Heart right ventricle (tissue), 16 donors: Measurements from ENCODE around the gene FERMT1. TPM values are rescaled to one million over a fixed set of nuclear protein-coding genes. Genes with fewer than 3 reads are reported as not detected.
A peak's percentile ranks its signal among the peaks of the same experiment; 100 is the strongest.

Experiments
- ATAC-seq, 8 donors: fragments of 200-7000 bp; cut with Tn5 transposase; one replicate each; pipeline ENCODE4 v1.9.1; 2020; ENCODE audit warnings: mild to moderate bottlenecking in 8 of 8, moderate library complexity in 8 of 8, moderate number of reproducible peaks in 1 of 8
- DNase-seq, 2 donors: peaks; one replicate each; pipeline ENCODE4 v3.0.0-alpha.2; 2020
- H3K27ac ChIP-seq, 10 donors: fragments of 200-600 bp; sonication (generic) in 2 of 10; one replicate each; pipeline versions ENCODE4 v1.5.0 to v1.8.0; 2020 to 2022; ENCODE audit warnings: mild to moderate bottlenecking in 3 of 10
- H3K27me3 ChIP-seq, 7 donors: fragments of 200-600 bp; one replicate each; pipeline ENCODE4 v1.8.0; 2021 to 2022; ENCODE audit warnings: mild to moderate bottlenecking in 2 of 7
- H3K36me3 ChIP-seq, 9 donors: fragments of 200-600 bp; sonication (generic) in 1 of 9; one replicate each; pipeline versions ENCODE4 v1.5.0 to v1.8.0; 2020 to 2022; ENCODE audit warnings: mild to moderate bottlenecking in 2 of 9
- H3K4me1 ChIP-seq, 9 donors: fragments of 200-600 bp; sonication (generic) in 1 of 9; one replicate each; pipeline versions ENCODE4 v1.5.0 to v1.8.0; 2020 to 2022; ENCODE audit warnings: mild to moderate bottlenecking in 4 of 9
- H3K4me3 ChIP-seq, 10 donors: fragments of 200-600 bp; sonication (generic) in 2 of 10; one replicate each; pipeline versions ENCODE4 v1.5.0 to v1.8.0; 2020 to 2022; ENCODE audit warnings: mild to moderate bottlenecking in 7 of 10, moderate library complexity in 2 of 10
- H3K9me3 ChIP-seq, 11 donors: fragments of 200-600 bp in 10 of 11; sonication (generic) in 2 of 11; one replicate each; pipeline versions ENCODE4 v1.5.0 to v1.8.0; 2013 to 2022; ENCODE audit warnings: mild to moderate bottlenecking in 2 of 11, control low read depth in 1 of 11, moderate library complexity in 1 of 11
- CTCF ChIP-seq, 9 donors: fragments of 200-600 bp; sonication (generic) in 2 of 9; IDR thresholded peaks; one replicate each; pipeline versions ENCODE4 v1.5.0 to v1.8.0; 2021 to 2022; ENCODE audit warnings: antibody characterized with exemption in 9 of 9, mild to moderate bottlenecking in 5 of 9, moderate library complexity in 1 of 9
- WGBS, 2 donors: extraction: QIAGEN DNeasy Blood & Tissue Kit; methylation state at CpG; one replicate each; pipeline ENCODE4 v1.1.7; 2013; ENCODE audit warnings: inconsistent platforms in 1 of 2; 5-methylcytosine and 5-hydroxymethylcytosine counted together
- intact Hi-C, 10 donors: fragments of 100-400 bp; cut with DNase I; formaldehyde crosslinking; loops; one replicate each; pipeline versions ENCODE4 v1.11.1 to v1.14.2; 2022
- polyA plus RNA-seq, 2 donors: library from polyadenylated mRNA; stranded (reverse); fragments of 200-250 nt; gene quantifications; one replicate each; pipeline ENCODE4 v1.2.3, GENCODE V29; 2013
- total RNA-seq, 10 donors: library from RNA; stranded (reverse); fragmentation: NEBNext Ultra II Directional in 3 of 10; extraction: Animal tissue kit (Norgen Biotek cat#: 25700) in 3 of 10; gene quantifications; one replicate each; pipeline versions ENCODE4 v1.2.1 to v1.2.4, GENCODE V29; 2021 to 2023
- donor health status: Arrhythmogenic right ventricular cardiomyopathy.
- donor health status: ischemic (EF 13 %, LVEDD 7.1; RV severe dilation, severe dysfunction).
- donor health status: healthy with polysubstance abuse.
- donor health status: DM: no; HTN: yes; CAD: no.
- donor health status: DM: no; HTN: no; CAD: no.
- donor health status: ischemic (EF 25% LVEDD 6.9; RV normal size, moderate dysfunction).
- donor health status: ischemic (EF 25% LVEDD 5.7; RV mildly dilated, moderate dysfunction).
- donor health status: healthy.
- donor health status: DM: yes; HTN: yes; CAD: no.
- donor health status: Ischemic cardiomyopathy.
- donor health status: ischemic (EF 35%, LVEDD 5.7; RV mildly dilated, moderate dysfunction).
- donor health status: nonischemic (EF 11% LVEDD 7.7; RV severe dilation, severe dysfunction).
- donor health status: DM: yes; HTN: yes; CAD: no.
- donor health status: PGD.
- donor health status: ischemic (EF 29% LVEDD 5.4; RV normal size, mild dysfunction).
- donor health status: nonischemic (EF 23%, LVEDD 6.1; RV moderate dilation, normal function).

FERMT1 gene
- total and polyA plus RNA-seq, 12 donors, result 0.03 to 2.2 (median 1.3) TPM

- Histone ChIP-seq H3K4me3 (no peak overlapping the region), H3K36me3 (no peaks in the 10 kb centered on the region), H3K9me3 (no peaks in the 10 kb centered on the region), H3K4me1 (no peaks in the 10 kb centered on the region), H3K27ac (no peak overlapping the region), H3K27me3 (peaks cover 0 to 46% (median 16%) of the 10 kb centered on the region in 7 donors)
- no peak for DNase-seq
- TF ChIP-seq CTCF (IDR thresholded peaks at IDR 0.05), result no peak
- peak in 1 of 8 donors; percentile 47 for ATAC-seq
- 70 to 75% methylated on average over 8 of the region's 8 CpGs for WGBS, 2 donors
- intact Hi-C loops, result no loop called here
Measured at GRCh38 chr20:6134592-6134991, 11.8 kb upstream of the FERMT1 start.

- Histone ChIP-seq H3K4me1 (no peaks in the 10 kb centered on the region), H3K36me3 (no peaks in the 10 kb centered on the region), H3K27ac (no peak overlapping the region), H3K27me3 (peaks cover 0 to 7% (median 0%) of the 10 kb centered on the region in 7 donors), H3K4me3 (no peak overlapping the region), H3K9me3 (no peaks in the 10 kb centered on the region)
- DNase-seq (no peak), ATAC-seq (no peak)
- 83 to 93% methylated on average over 5 of the region's 5 CpGs for WGBS, 2 donors
- TF ChIP-seq CTCF (IDR thresholded peaks at IDR 0.05), result no peak
- intact Hi-C loops, result no loop called here
Measured at GRCh38 chr20:6130045-6130444, 7.2 kb upstream of the FERMT1 start.

- ATAC-seq (no peak), DNase-seq (no peak)
- Histone ChIP-seq H3K4me3 (no peak overlapping the region), H3K36me3 (no peaks in the 10 kb centered on the region), H3K4me1 (peaks cover 0 to 8% (median 6%) of the 10 kb centered on the region in 9 donors), H3K27me3 (peaks cover 0 to 22% (median 7%) of the 10 kb centered on the region in 7 donors), H3K27ac (no peak overlapping the region), H3K9me3 (no peaks in the 10 kb centered on the region)
- WGBS, 2 donors, result 87% methylated on average over 4 of the region's 4 CpGs
- intact Hi-C loops, result no loop called here
- no peak for TF ChIP-seq CTCF (IDR thresholded peaks at IDR 0.05)
Measured at GRCh38 chr20:6127825-6128224, 5.0 kb upstream of the FERMT1 start.

- no peak for DNase-seq
- no peak for TF ChIP-seq CTCF (IDR thresholded peaks at IDR 0.05)
- H3K27ac ChIP-seq, result no peak overlapping the region
- H3K4me3 ChIP-seq, result no peak overlapping the region
- H3K4me1 ChIP-seq, result peaks cover 0 to 18% (median 14%) of the 10 kb centered on the region in 9 donors
- 91 to 92% methylated on average over 2 of the region's 2 CpGs for WGBS, 2 donors
- H3K36me3 ChIP-seq, result no peaks in the 10 kb centered on the region
- intact Hi-C loops, result no loop called here
- H3K27me3 ChIP-seq, result peaks cover 0 to 31% (median 7%) of the 10 kb centered on the region in 7 donors
- no peak for ATAC-seq
- no peaks in the 10 kb centered on the region for H3K9me3 ChIP-seq
Measured at GRCh38 chr20:6126846-6127245, 4.0 kb upstream of the FERMT1 start.
